HEK293T (cell line): Measurements from ENCODE around the gene NOS2.

Experiments used
- CTCF ChIA-PET: fragments of 350-600 bp; formaldehyde crosslinking; extraction: SDS; loops from one replicate; lab custom pipeline; 2021; ENCODE audit warnings: antibody characterized with exemption, inconsistent platforms; lab: Yijun Ruan, JAX
- POLR2A ChIA-PET: fragments of 350-600 bp; formaldehyde crosslinking; extraction: SDS; loops from one replicate; lab custom pipeline; 2020; ENCODE audit warnings: antibody characterized with exemption, inconsistent platforms; lab: Yijun Ruan, JAX
- DNase-seq: peaks from one replicate; pipeline ENCODE4 v3.0.0; 2012; ENCODE audit warnings: mixed read lengths; ENCODE audit errors: extremely low spot score
- ARNT ChIP-seq: fragments of 450-650 bp; IDR thresholded peaks from 2 replicates; pipeline ENCODE4 v1.6.1; 2017; ENCODE audit warnings: mild to moderate bottlenecking
- BHLHE40 ChIP-seq: fragments of 450-650 bp; IDR thresholded peaks from 2 replicates; pipeline ENCODE4 v1.6.1; 2016; ENCODE audit warnings: mild to moderate bottlenecking, moderate library complexity, borderline replicate concordance
- CTBP1 ChIP-seq: fragments of 450-650 bp; IDR thresholded peaks from 2 replicates; pipeline ENCODE4 v1.6.1; 2016; ENCODE audit warnings: borderline replicate concordance
- ELF4 ChIP-seq: fragments of 450-650 bp; IDR thresholded peaks from 2 replicates; pipeline ENCODE4 v1.6.1; 2017; ENCODE audit warnings: antibody characterized with exemption
- FOXA1 ChIP-seq: fragments of 450-650 bp; IDR thresholded peaks from 2 replicates; pipeline ENCODE4 v1.6.1; 2016; ENCODE audit warnings: mild to moderate bottlenecking
- FOXK2 ChIP-seq: fragments of 450-650 bp; IDR thresholded peaks from 2 replicates; pipeline ENCODE4 v1.6.1; 2016; ENCODE audit warnings: mild to moderate bottlenecking
- FOXM1 ChIP-seq: fragments of 450-650 bp; IDR thresholded peaks from 2 replicates; pipeline ENCODE4 v1.6.1; 2017; ENCODE audit warnings: mild to moderate bottlenecking, borderline replicate concordance
- HDGF ChIP-seq: fragments of 450-650 bp; IDR thresholded peaks from 2 replicates; pipeline ENCODE4 v1.6.1; 2017; ENCODE audit warnings: antibody characterized with exemption, borderline replicate concordance
- L3MBTL2 ChIP-seq: fragments of 450-650 bp; conservative IDR thresholded peaks from 2 replicates; pipeline ENCODE4 v1.6.1; 2016; ENCODE audit warnings: mild to moderate bottlenecking
- LEF1 ChIP-seq: fragments of 450-650 bp; IDR thresholded peaks from 2 replicates; pipeline ENCODE4 v1.6.1; 2017; ENCODE audit warnings: mild to moderate bottlenecking, borderline replicate concordance
- NFRKB ChIP-seq: fragments of 450-650 bp; IDR thresholded peaks from 2 replicates; pipeline ENCODE4 v1.6.1; 2016; ENCODE audit warnings: mild to moderate bottlenecking, moderate library complexity
- SP1 ChIP-seq: fragments of 450-650 bp; IDR thresholded peaks from 2 replicates; pipeline ENCODE4 v1.6.1; 2017
- SUZ12 ChIP-seq: fragments of 450-650 bp; IDR thresholded peaks from 2 replicates; pipeline ENCODE4 v1.6.1; 2016; ENCODE audit warnings: mild to moderate bottlenecking
- TARDBP ChIP-seq: fragments of 450-650 bp; IDR thresholded peaks from 2 replicates; pipeline ENCODE4 v1.6.1; 2016
- ZNF384 ChIP-seq: fragments of 450-650 bp; IDR thresholded peaks from 2 replicates; pipeline ENCODE4 v1.6.1; 2016
- TF ChIP-seq, protein P1 (sequence below): fragments of 450-650 bp; IDR thresholded peaks from 2 replicates; pipeline ENCODE4 v1.6.1; 2016

The NOS2 gene

GRCh38 chr17:27805520-27806146 lies 5.3 kb upstream of the NOS2 start:
- ChIA-PET CTCF (interaction anchor here (0.5 to 5.6 kb wide), 16 partner anchors 8 to 541 kb away, joined by 3 to 71 read pairs (median 4); partner anchors contain the start of gene LYRM9), POLR2A (interaction anchor here (0.7 to 1.0 kb wide), 3 partner anchors 13 to 88 kb away, joined by 3 to 7 read pairs (median 3); no protein-coding TSS in a partner anchor)
- TF ChIP-seq SP1 (no peak), ELF4 (no peak), SUZ12 (no peak), FOXM1 (no peak), NFRKB (no peak), CTBP1 (no peak), ZNF384 (no peak), LEF1 (no peak), TARDBP (no peak), FOXA1 (no peak), BHLHE40 (no peak), FOXK2 (no peak)
- TF ChIP-seq, protein P1, sequence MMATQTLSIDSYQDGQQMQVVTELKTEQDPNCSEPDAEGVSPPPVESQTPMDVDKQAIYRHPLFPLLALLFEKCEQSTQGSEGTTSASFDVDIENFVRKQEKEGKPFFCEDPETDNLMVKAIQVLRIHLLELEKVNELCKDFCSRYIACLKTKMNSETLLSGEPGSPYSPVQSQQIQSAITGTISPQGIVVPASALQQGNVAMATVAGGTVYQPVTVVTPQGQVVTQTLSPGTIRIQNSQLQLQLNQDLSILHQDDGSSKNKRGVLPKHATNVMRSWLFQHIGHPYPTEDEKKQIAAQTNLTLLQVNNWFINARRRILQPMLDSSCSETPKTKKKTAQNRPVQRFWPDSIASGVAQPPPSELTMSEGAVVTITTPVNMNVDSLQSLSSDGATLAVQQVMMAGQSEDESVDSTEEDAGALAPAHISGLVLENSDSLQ = no peak
- peak; percentile 80 for DNase-seq

DNA sequence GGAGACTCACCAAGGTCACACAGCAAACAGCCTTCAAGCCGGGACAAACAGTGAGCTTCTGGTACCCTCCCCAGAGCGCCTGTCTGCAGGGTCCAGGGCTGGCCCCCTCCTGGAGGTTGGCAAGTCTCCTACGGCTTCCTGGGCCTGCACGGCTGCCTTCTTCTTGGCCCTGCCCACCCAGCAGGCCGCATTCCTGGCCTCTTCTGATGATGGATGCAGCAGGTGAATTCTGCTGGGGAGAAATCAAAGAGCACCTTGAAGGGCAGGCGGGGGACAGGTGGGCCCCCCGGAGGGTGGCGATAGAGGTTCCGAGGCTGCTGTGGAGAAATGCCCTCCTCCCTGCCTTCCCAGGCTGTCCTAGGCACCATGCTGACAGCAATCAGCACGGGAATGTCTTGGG lies 3.8 kb upstream of the NOS2 start:
- POLR2A ChIA-PET = no interaction called here
- DNase-seq = no peak
- TF ChIP-seq FOXM1 (no peak), TARDBP (no peak), FOXK2 (no peak), L3MBTL2 (no peak), BHLHE40 (no peak)
- CTCF ChIA-PET = interaction anchor here (0.8 to 5.6 kb wide), 4 partner anchors 71 to 368 kb away, joined by 4 to 71 read pairs (median 4); no protein-coding TSS in a partner anchor

DNA sequence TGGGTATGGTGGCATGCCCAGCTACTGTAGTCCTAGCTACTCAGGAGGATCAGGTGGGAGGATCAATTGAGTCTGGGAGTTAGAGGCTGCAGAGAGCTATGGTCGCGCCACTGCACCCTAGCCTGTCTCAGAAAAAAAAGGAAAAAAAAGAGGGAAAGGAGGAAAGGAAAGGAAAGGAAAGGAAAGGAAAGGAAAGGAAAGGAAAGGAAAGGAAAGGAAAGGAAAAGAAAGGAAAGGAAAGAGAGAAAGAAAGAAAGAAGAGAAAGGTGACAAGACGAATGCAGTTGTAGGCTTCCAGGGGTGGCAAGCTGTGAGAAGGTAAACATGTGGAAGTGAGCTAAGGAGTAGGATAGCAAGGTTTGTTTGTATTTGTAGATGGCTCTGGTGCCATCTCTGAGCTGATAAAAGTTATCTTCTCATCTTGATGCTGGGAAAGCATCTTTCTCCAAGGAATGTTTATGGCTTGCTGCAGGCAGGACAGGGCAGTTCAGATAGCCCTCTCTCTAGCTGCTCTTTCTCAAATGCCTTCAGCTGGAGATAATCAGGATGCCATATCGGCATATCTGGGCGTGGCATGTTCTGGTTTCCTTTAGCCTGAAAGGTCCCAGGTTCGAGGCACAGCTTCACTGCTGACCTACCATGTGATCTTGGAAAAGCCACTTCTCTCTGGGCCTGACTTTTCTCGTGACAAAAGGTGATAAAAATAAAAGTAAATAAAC lies 2.8 kb upstream of the NOS2 start:
- DNase-seq = no peak
- CTCF ChIA-PET = interaction anchor here (0.6 to 5.6 kb wide), 4 partner anchors 72 to 697 kb away, joined by 3 to 71 read pairs (median 6); no protein-coding TSS in a partner anchor
- TF ChIP-seq SUZ12 (no peak), LEF1 (no peak), ZNF384 (no peak), SP1 (no peak), CTBP1 (no peak), L3MBTL2 (no peak), FOXA1 (no peak), TARDBP (no peak), NFRKB (no peak), FOXK2 (no peak), FOXM1 (no peak), ARNT (no peak), ELF4 (no peak), HDGF (no peak), BHLHE40 (no peak)
- TF ChIP-seq, protein P1 = no peak
- POLR2A ChIA-PET = interaction anchor here (1.3 kb wide), 1 partner anchor 77 kb away, joined by 3 read pairs; no protein-coding TSS in a partner anchor

GRCh38 chr17:27802033-27802432 lies 1.7 kb upstream of the NOS2 start:
- TF ChIP-seq FOXK2 (no peak), ARNT (no peak), ZNF384 (no peak), FOXA1 (no peak), SP1 (no peak), L3MBTL2 (no peak), ELF4 (no peak), NFRKB (no peak), TARDBP (no peak), FOXM1 (no peak), BHLHE40 (no peak), HDGF (no peak), CTBP1 (no peak)
- TF ChIP-seq, protein P1 = no peak
- no peak for DNase-seq
- CTCF ChIA-PET = interaction anchor here (0.7 kb wide), 1 partner anchor 10 kb away, joined by 3 read pairs; no protein-coding TSS in a partner anchor
- POLR2A ChIA-PET = no interaction called here

- CTCF ChIA-PET = no interaction called here
- TF ChIP-seq HDGF (no peak), LEF1 (no peak), NFRKB (no peak), CTBP1 (no peak), SP1 (no peak), ARNT (no peak)
- POLR2A ChIA-PET = no interaction called here
- DNase-seq = no peak
These were observed 2.0 kb downstream of the NOS2 start for GRCh38 chr17:27798376-27798775.

GRCh38 chr17:27797390-27798091 lies 2.8 kb downstream of the NOS2 start:
- CTCF ChIA-PET = interaction anchor here (1.3 to 1.5 kb wide), 2 partner anchors 8 to 80 kb away, joined by 3 to 7 read pairs; no protein-coding TSS in a partner anchor
- DNase-seq = no peak
- TF ChIP-seq SP1 (no peak), FOXM1 (no peak), BHLHE40 (no peak), SUZ12 (no peak), ELF4 (no peak), ZNF384 (no peak), FOXK2 (no peak), LEF1 (no peak), ARNT (no peak), HDGF (no peak), L3MBTL2 (no peak), FOXA1 (no peak), NFRKB (no peak), TARDBP (no peak), CTBP1 (no peak)
- TF ChIP-seq, protein P1 = no peak
- POLR2A ChIA-PET = interaction anchor here (1.3 kb wide), 1 partner anchor 87 kb away, joined by 3 read pairs; no protein-coding TSS in a partner anchor
